SK-N-SH treated with all-trans-retinoic acid at 6 μM for 48 hours (cell line): Measurements from ENCODE around the gene MRPL40.

Source experiments
- ATAC-seq: fragments of 200-7000 bp; cut with Tn5 transposase; 3 replicates; pipeline ENCODE4 v1.9.1; 2020; ENCODE audit warnings: mild to moderate bottlenecking, moderate library complexity
- ARNTL ChIP-seq: fragments of 450-650 bp; formaldehyde crosslinking; IDR thresholded peaks from 2 replicates; pipeline ENCODE4 v1.5.0; 2020; ENCODE audit warnings: low read depth, mild to moderate bottlenecking, moderate library complexity, borderline replicate concordance
- BACH2 ChIP-seq: fragments of 250-450 bp; sonication (Bioruptor Pico); IDR thresholded peaks from 2 replicates; pipeline ENCODE4 v1.9.0; 2021; ENCODE audit warnings: mild to moderate bottlenecking, borderline replicate concordance
- CREB5 ChIP-seq: fragments of 250-450 bp; sonication (Bioruptor Pico); IDR thresholded peaks from 2 replicates; pipeline ENCODE4 v1.5.1; 2020; ENCODE audit warnings: low read depth, mild to moderate bottlenecking, moderate library complexity
- CSDC2 ChIP-seq: fragments of 250-450 bp; sonication (Bioruptor Pico); IDR thresholded peaks from 2 replicates; pipeline ENCODE4 v1.5.0; 2020; ENCODE audit warnings: mild to moderate bottlenecking, moderate library complexity
- CSRNP3 ChIP-seq: fragments of 250-450 bp; sonication (Bioruptor Pico); IDR thresholded peaks from 2 replicates; pipeline ENCODE4 v1.5.1; 2021; ENCODE audit warnings: mild to moderate bottlenecking, moderate library complexity
- ESRRG ChIP-seq: fragments of 250-450 bp; sonication (Bioruptor Pico); IDR thresholded peaks from 2 replicates; pipeline ENCODE4 v1.6.1; 2021; ENCODE audit warnings: mild to moderate bottlenecking
- GLIS3 ChIP-seq: fragments of 250-450 bp; sonication (Bioruptor Pico); IDR thresholded peaks from 2 replicates; pipeline ENCODE4 v1.5.0; 2020; ENCODE audit warnings: mild to moderate bottlenecking, moderate library complexity
- ISL1 ChIP-seq: fragments of 250-450 bp; sonication (Bioruptor Pico); IDR thresholded peaks from 2 replicates; pipeline ENCODE4 v2.1.2; 2022; ENCODE audit warnings: mild to moderate bottlenecking, moderate library complexity
- PATZ1 ChIP-seq: fragments of 250-450 bp; sonication (Bioruptor Pico); IDR thresholded peaks from 2 replicates; pipeline ENCODE4 v1.8.0; 2020; ENCODE audit warnings: mild to moderate bottlenecking, moderate library complexity, borderline replicate concordance
- POU6F1 ChIP-seq: fragments of 250-450 bp; sonication (Bioruptor Pico); IDR thresholded peaks from 2 replicates; pipeline ENCODE4 v1.8.0; 2021; ENCODE audit warnings: low read depth, mild to moderate bottlenecking, moderate library complexity, borderline replicate concordance
- PPARA ChIP-seq: fragments of 250-450 bp; sonication (Bioruptor Pico); IDR thresholded peaks from 2 replicates; pipeline ENCODE4 v1.5.0; 2020; ENCODE audit warnings: mild to moderate bottlenecking, borderline replicate concordance
- RARB ChIP-seq: fragments of 250-450 bp; sonication (Bioruptor Pico); IDR thresholded peaks from 2 replicates; pipeline ENCODE4 v1.8.0; 2021; ENCODE audit warnings: mild to moderate bottlenecking, moderate library complexity
- SNAI2 ChIP-seq: fragments of 250-450 bp; sonication (Bioruptor Pico); IDR thresholded peaks from 2 replicates; pipeline ENCODE4 v1.5.0; 2020; ENCODE audit warnings: mild to moderate bottlenecking, moderate library complexity
- TCF4 ChIP-seq: fragments of 250-450 bp; sonication (Bioruptor Pico); IDR thresholded peaks from 2 replicates; pipeline ENCODE4 v1.8.0; 2021; ENCODE audit warnings: mild to moderate bottlenecking, moderate library complexity, borderline replicate concordance
- TOX ChIP-seq: fragments of 250-450 bp; sonication (Bioruptor Pico); IDR thresholded peaks from 2 replicates; pipeline ENCODE4 v1.8.0; 2021; ENCODE audit warnings: mild to moderate bottlenecking, moderate library complexity, borderline replicate concordance
- TSHZ2 ChIP-seq: fragments of 250-450 bp; sonication (Bioruptor Pico); IDR thresholded peaks from 2 replicates; pipeline ENCODE4 v1.5.0; 2020; ENCODE audit warnings: mild to moderate bottlenecking, moderate library complexity
- ZFP3 ChIP-seq: fragments of 250-450 bp; sonication (Bioruptor Pico); IDR thresholded peaks from 2 replicates; pipeline ENCODE4 v1.5.0; 2020; ENCODE audit warnings: mild to moderate bottlenecking, moderate library complexity
- ZFP30 ChIP-seq: fragments of 450-650 bp; formaldehyde crosslinking; IDR thresholded peaks from 2 replicates; pipeline ENCODE4 v1.5.0; 2022; ENCODE audit warnings: mild to moderate bottlenecking, moderate library complexity
- ZNF565 ChIP-seq: fragments of 450-650 bp; formaldehyde crosslinking; conservative IDR thresholded peaks from 2 replicates; pipeline ENCODE4 v1.5.0; 2020; ENCODE audit warnings: low read depth, mild to moderate bottlenecking, moderate library complexity
- ZNF70 ChIP-seq: fragments of 450-650 bp; formaldehyde crosslinking; IDR thresholded peaks from 2 replicates; pipeline ENCODE4 v1.5.0; 2020; ENCODE audit warnings: mild to moderate bottlenecking, moderate library complexity
- ZNF8 ChIP-seq: fragments of 450-650 bp; formaldehyde crosslinking; IDR thresholded peaks from 2 replicates; pipeline ENCODE4 v1.5.0; 2020; ENCODE audit warnings: mild to moderate bottlenecking, moderate library complexity

MRPL40 gene

GRCh38 chr22:19480173-19480568 lies 47.8 kb downstream of the MRPL40 start:
- TF ChIP-seq POU6F1 (CRISPR knock-in tag) (no peak), RARB (CRISPR knock-in tag) (no peak), ISL1 (no peak)
- ATAC-seq: no peak

- TF ChIP-seq ZNF8 (CRISPR knock-in tag): no peak
- TF ChIP-seq CREB5: no peak
- no peak for TF ChIP-seq SNAI2 (CRISPR knock-in tag)
- no peak for TF ChIP-seq TOX (CRISPR knock-in tag)
- no peak for TF ChIP-seq GLIS3
- no peak for TF ChIP-seq CSDC2 (CRISPR knock-in tag)
- TF ChIP-seq TCF4 (CRISPR knock-in tag): no peak
- no peak for TF ChIP-seq PATZ1 (CRISPR knock-in tag)
- TF ChIP-seq ARNTL (CRISPR knock-in tag): no peak
- no peak for TF ChIP-seq ZNF70
- no peak for TF ChIP-seq ZNF565 (CRISPR knock-in tag)
- TF ChIP-seq ZFP30 (CRISPR knock-in tag): no peak
- no peak for TF ChIP-seq BACH2 (CRISPR knock-in tag)
- TF ChIP-seq RARB (CRISPR knock-in tag): no peak
- no peak for TF ChIP-seq CSRNP3
- no peak for TF ChIP-seq TSHZ2 (CRISPR knock-in tag)
- TF ChIP-seq PPARA (CRISPR knock-in tag): no peak
- no peak for TF ChIP-seq ISL1
- TF ChIP-seq POU6F1 (CRISPR knock-in tag): no peak
- TF ChIP-seq ZFP3: no peak
- ATAC-seq: no peak
Measured at GRCh38 chr22:19480789-19481188, 48.4 kb downstream of the MRPL40 start.

- TF ChIP-seq ZNF70 (no peak), ESRRG (CRISPR knock-in tag) (no peak), BACH2 (CRISPR knock-in tag) (no peak), CSRNP3 (no peak)
- no peak for ATAC-seq
Measured at GRCh38 chr22:19482297-19482696, 50.0 kb downstream of the MRPL40 start.
